NAMALWA (cell line): ENCODE results near the gene VPS4A.
"Not testable (repeated sequence)": the region's sequence is repeated elsewhere in the genome, so short reads cannot be mapped to it uniquely, and the experiment has no call there.

ENCODE experiments used
- DNase-seq: peaks from one replicate; pipeline ENCODE4 v3.0.0-alpha.2; 2015; ENCODE audit warnings: low spot score

Gene VPS4A

GRCh38 chr16:69310653-69311532, at the start of gene VPS4A:
Gene VPS4A, plus strand, starts transcription at chr16:69311350. Its CDS starts 162 bp downstream, at chr16:69311512.
- DNase-seq: peak; percentile 96

- DNase-seq: no peak
These were observed 44.7 kb upstream of the VPS4A start for GRCh38 chr16:69266334-69267063.

- no peak for DNase-seq
These were observed 43.5 kb upstream of the VPS4A start for GRCh38 chr16:69267633-69268032.

GRCh38 chr16:69270395-69270794, 40.8 kb upstream of the VPS4A start:
- no peak for DNase-seq

GRCh38 chr16:69270831-69271230, 40.3 kb upstream of the VPS4A start:
- DNase-seq: no peak

- no peak for DNase-seq
These were observed 38.1 kb upstream of the VPS4A start for GRCh38 chr16:69273009-69273408.

GRCh38 chr16:69274699-69275235, 36.4 kb upstream of the VPS4A start:
- no peak for DNase-seq

- DNase-seq: no peak
These were observed 34.7 kb upstream of the VPS4A start for GRCh38 chr16:69276148-69277115.

- DNase-seq: no peak
These were observed 33.7 kb upstream of the VPS4A start for GRCh38 chr16:69277413-69277812.

GRCh38 chr16:69283851-69284250, 27.3 kb upstream of the VPS4A start:
- DNase-seq: no peak

GRCh38 chr16:69285240-69285639, 25.9 kb upstream of the VPS4A start:
- DNase-seq: no peak

GRCh38 chr16:69286941-69287713, 24.0 kb upstream of the VPS4A start:
- DNase-seq: peak; percentile 82

GRCh38 chr16:69291657-69292056, 19.5 kb upstream of the VPS4A start:
- DNase-seq: not testable (repeated sequence)

GRCh38 chr16:69293401-69293800, 17.7 kb upstream of the VPS4A start:
- DNase-seq: no peak

- no peak for DNase-seq
These were observed 17.1 kb upstream of the VPS4A start for GRCh38 chr16:69294051-69294450.

- DNase-seq: not testable (repeated sequence)
These were observed 14.4 kb upstream of the VPS4A start for GRCh38 chr16:69296771-69297170.

- no peak for DNase-seq
These were observed 12.9 kb upstream of the VPS4A start for GRCh38 chr16:69298261-69298660.

GRCh38 chr16:69301187-69301586, 10.0 kb upstream of the VPS4A start:
- no peak for DNase-seq

- DNase-seq: no peak
These were observed 9.3 kb upstream of the VPS4A start for GRCh38 chr16:69301861-69302260.

- DNase-seq: no peak
These were observed 8.8 kb upstream of the VPS4A start for GRCh38 chr16:69302301-69302700.

GRCh38 chr16:69306031-69306430, 5.1 kb upstream of the VPS4A start:
- DNase-seq: no peak
